OCI-LY1 (cell line): ENCODE measurements around the gene MIF.
A peak's percentile ranks its signal among the peaks of the same experiment; 100 is the strongest.
"Not testable (repeated sequence)": the region's sequence is repeated elsewhere in the genome, so short reads cannot be mapped to it uniquely, and the experiment has no call there.

Experiments used
- H2AFZ ChIP-seq: fragments of 200-600 bp; sonication (generic), shearing (Covaris generic); 2 replicates; pipeline ENCODE4 v1.6.0; 2014; ENCODE audit warnings: antibody characterized with exemption, mild to moderate bottlenecking, low read length
- H3F3A ChIP-seq: fragments of 200-600 bp; sonication (generic), shearing (Covaris generic); 2 replicates; pipeline ENCODE4 v1.6.0; 2014; ENCODE audit warnings: mild to moderate bottlenecking, antibody characterized with exemption, low read length, moderate library complexity; ENCODE audit not compliant: insufficient read depth
- H3K27ac ChIP-seq: fragments of 200-600 bp; sonication (generic); 2 replicates; pipeline ENCODE4 v1.5.1; 2014; ENCODE audit warnings: low read length, mixed run types, mild to moderate bottlenecking, low read depth; ENCODE audit not compliant: poor library complexity, severe bottlenecking
- H3K27me3 ChIP-seq: fragments of 200-600 bp; sonication (generic); 2 replicates; pipeline ENCODE4 v1.6.0; 2014; ENCODE audit warnings: antibody characterized with exemption, mild to moderate bottlenecking, low read length, moderate library complexity; ENCODE audit not compliant: insufficient read depth
- H3K36me3 ChIP-seq: fragments of 200-600 bp; sonication (generic); 2 replicates; pipeline ENCODE4 v1.6.1; 2014; ENCODE audit warnings: mild to moderate bottlenecking, antibody characterized with exemption, low read length, moderate library complexity, mixed read lengths; ENCODE audit not compliant: insufficient read depth
- H3K4me1 ChIP-seq: fragments of 200-600 bp; sonication (generic); 2 replicates; pipeline ENCODE4 v1.5.1; 2014; ENCODE audit warnings: mild to moderate bottlenecking, low read length, moderate library complexity; ENCODE audit not compliant: insufficient read depth, severe bottlenecking
- H3K4me2 ChIP-seq: fragments of 200-600 bp; sonication (generic), shearing (Covaris generic); 2 replicates; pipeline ENCODE4 v1.6.1; 2014; ENCODE audit warnings: low read length
- H3K4me3 ChIP-seq: fragments of 200-600 bp; sonication (generic); 2 replicates; pipeline ENCODE4 v1.5.1; 2014; ENCODE audit warnings: low read length, low read depth, mild to moderate bottlenecking, mixed read lengths; ENCODE audit not compliant: poor library complexity, severe bottlenecking
- H3K79me2 ChIP-seq: fragments of 200-600 bp; shearing (Covaris generic); 2 replicates; pipeline ENCODE4 v1.6.1; 2016; ENCODE audit warnings: mixed run types, low read length, mixed read lengths; ENCODE audit not compliant: insufficient read depth
- H3K9ac ChIP-seq: fragments of 200-600 bp; sonication (generic), shearing (Covaris generic); 2 replicates; pipeline ENCODE4 v1.6.1; 2014; ENCODE audit warnings: mild to moderate bottlenecking, low read length, mixed read lengths
- H3K9me2 ChIP-seq: fragments of 200-600 bp; sonication (generic), shearing (Covaris generic); 2 replicates; pipeline ENCODE4 v1.6.1; 2014; ENCODE audit warnings: low read depth, mild to moderate bottlenecking, low read length, mixed read lengths
- H3K9me3 ChIP-seq: fragments of 200-600 bp; shearing (Covaris generic); 2 replicates; pipeline ENCODE4 v1.6.1; 2014; ENCODE audit warnings: low read length, mixed read lengths
- H4K20me1 ChIP-seq: fragments of 200-600 bp; sonication (generic), shearing (Covaris generic); 2 replicates; pipeline ENCODE4 v1.6.0; 2016; ENCODE audit warnings: mild to moderate bottlenecking, low read length; ENCODE audit not compliant: insufficient read depth
- EZH2 ChIP-seq: fragments of 200-600 bp; sonication (generic), shearing (Covaris generic); IDR thresholded peaks from 2 replicates; pipeline ENCODE4 v1.8.0; 2017; ENCODE audit warnings: borderline replicate concordance, mixed run types, mild to moderate bottlenecking, antibody characterized with exemption, low read length, moderate library complexity, mixed read lengths
- TF ChIP-seq, protein P1 (sequence below): fragments of 200-600 bp; sonication (generic), shearing (Covaris generic); IDR thresholded peaks from 2 replicates; pipeline ENCODE4 v1.5.1; 2017; ENCODE audit warnings: mild to moderate bottlenecking, antibody characterized with exemption, low read length, moderate library complexity, mixed read lengths

The MIF gene

DNA sequence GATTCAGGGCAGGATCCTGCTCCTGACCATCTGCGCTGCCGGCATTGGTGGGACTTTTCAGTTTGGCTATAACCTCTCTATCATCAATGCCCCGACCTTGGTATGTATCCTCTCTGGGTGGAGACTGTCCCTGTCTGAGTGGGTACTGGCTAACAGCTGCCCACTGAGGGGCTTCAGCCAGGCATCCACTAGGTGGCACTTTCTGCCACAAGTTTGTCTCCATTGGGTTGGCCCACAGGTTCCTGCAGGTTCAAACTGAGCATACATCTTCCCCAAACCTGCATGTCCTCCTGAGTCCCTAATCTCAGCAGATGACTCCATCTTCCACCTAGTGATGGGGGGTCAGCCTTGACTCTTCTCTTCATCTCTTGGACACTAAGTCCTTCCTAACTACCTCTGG is 32.1 kb upstream of the MIF start:
- Histone ChIP-seq H3K4me1 (peaks cover 19% of the 10 kb centered on the region), H4K20me1 (no peaks in the 10 kb centered on the region), H3K4me2 (no peak overlapping the region), H3K4me3 (no peak overlapping the region), H3K9me3 (no peaks in the 10 kb centered on the region), H3K9me2 (no peaks in the 10 kb centered on the region), H2AFZ (no peak overlapping the region), H3K27me3 (no peaks in the 10 kb centered on the region), H3K36me3 (peaks cover 10% of the 10 kb centered on the region; the same call in 1 of the 2 replicates), H3K27ac (no peak overlapping the region), H3F3A (no peaks in the 10 kb centered on the region), H3K79me2 (no peaks in the 10 kb centered on the region), H3K9ac (no peak overlapping the region)
- TF ChIP-seq, protein P1, sequence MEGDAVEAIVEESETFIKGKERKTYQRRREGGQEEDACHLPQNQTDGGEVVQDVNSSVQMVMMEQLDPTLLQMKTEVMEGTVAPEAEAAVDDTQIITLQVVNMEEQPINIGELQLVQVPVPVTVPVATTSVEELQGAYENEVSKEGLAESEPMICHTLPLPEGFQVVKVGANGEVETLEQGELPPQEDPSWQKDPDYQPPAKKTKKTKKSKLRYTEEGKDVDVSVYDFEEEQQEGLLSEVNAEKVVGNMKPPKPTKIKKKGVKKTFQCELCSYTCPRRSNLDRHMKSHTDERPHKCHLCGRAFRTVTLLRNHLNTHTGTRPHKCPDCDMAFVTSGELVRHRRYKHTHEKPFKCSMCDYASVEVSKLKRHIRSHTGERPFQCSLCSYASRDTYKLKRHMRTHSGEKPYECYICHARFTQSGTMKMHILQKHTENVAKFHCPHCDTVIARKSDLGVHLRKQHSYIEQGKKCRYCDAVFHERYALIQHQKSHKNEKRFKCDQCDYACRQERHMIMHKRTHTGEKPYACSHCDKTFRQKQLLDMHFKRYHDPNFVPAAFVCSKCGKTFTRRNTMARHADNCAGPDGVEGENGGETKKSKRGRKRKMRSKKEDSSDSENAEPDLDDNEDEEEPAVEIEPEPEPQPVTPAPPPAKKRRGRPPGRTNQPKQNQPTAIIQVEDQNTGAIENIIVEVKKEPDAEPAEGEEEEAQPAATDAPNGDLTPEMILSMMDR = peak; percentile 76
- no peak for TF ChIP-seq EZH2

DNA sequence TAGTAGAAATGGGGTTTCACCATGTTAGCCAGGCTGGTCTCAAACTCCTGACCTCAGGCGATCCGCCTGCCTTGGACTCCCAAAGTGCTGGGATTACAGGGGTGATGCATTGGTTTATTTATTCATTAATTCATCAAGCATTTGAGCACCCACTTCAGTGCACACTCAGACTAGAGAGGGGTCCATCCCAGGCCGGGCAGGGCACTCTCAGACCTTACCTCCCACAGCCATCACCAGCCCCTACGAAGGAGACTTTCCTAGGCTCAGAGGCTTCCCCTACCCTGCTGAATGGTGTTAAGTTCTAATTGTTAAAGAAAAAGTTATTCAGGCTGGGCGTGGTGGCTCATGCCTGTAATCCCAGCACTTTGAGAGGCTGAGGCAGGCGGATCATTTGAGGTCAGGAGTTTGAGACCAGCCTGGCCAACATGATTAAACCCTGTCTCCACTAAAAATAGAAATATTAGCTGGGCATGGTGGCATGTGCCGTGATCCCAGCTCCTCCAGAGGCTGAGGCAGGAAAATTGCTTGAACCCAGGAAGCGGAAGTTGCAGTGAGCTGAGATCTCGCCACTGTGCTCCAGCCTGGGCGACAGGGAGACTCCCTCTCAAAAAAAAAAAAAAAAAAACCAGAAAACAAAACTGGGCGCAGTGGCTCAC is 29.6 kb upstream of the MIF start:
- H3K27ac ChIP-seq, H2AFZ ChIP-seq, H3K27me3 ChIP-seq, H3K4me3 ChIP-seq, H3K79me2 ChIP-seq, H3K9me3 ChIP-seq, H3K4me2 ChIP-seq, H3K4me1 ChIP-seq, H3F3A ChIP-seq, H3K9me2 ChIP-seq, H4K20me1 ChIP-seq, H3K9ac ChIP-seq: not testable (repeated sequence)
- H3K36me3 ChIP-seq = peaks cover 33% of the 10 kb centered on the region

DNA sequence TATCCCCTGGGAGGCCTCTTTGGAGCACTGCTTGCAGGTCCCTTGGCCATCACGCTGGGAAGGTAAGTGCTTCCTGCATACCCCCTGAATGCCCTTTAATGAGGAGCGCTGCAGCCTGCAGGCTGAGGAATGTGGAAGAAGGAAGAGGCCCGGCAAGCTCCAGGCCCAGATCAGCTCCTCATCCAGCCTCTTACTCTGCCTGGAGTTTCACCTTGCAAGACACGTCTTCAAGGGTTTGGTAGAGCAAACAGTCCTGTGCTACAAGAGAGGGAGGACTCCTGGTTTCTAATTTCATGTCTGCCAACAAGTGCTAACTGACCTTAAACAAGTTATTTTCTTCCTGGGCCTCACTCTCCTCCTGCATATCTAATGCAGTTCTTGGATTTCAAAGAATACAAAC is 25.6 kb upstream of the MIF start:
- no peaks in the 10 kb centered on the region for H4K20me1 ChIP-seq
- H2AFZ ChIP-seq = no peak overlapping the region
- H3K9me2 ChIP-seq = no peaks in the 10 kb centered on the region
- no peaks in the 10 kb centered on the region for H3K4me1 ChIP-seq
- H3K9me3 ChIP-seq = no peaks in the 10 kb centered on the region
- H3K4me3 ChIP-seq = no peak overlapping the region
- no peak for TF ChIP-seq EZH2
- TF ChIP-seq, protein P1 = no peak
- peaks cover 41% of the 10 kb centered on the region for H3K36me3 ChIP-seq
- H3K4me2 ChIP-seq = no peak overlapping the region
- H3K27me3 ChIP-seq = no peaks in the 10 kb centered on the region
- no peaks in the 10 kb centered on the region for H3F3A ChIP-seq
- H3K79me2 ChIP-seq = no peaks in the 10 kb centered on the region
- H3K9ac ChIP-seq = no peak overlapping the region
- no peak overlapping the region for H3K27ac ChIP-seq

DNA sequence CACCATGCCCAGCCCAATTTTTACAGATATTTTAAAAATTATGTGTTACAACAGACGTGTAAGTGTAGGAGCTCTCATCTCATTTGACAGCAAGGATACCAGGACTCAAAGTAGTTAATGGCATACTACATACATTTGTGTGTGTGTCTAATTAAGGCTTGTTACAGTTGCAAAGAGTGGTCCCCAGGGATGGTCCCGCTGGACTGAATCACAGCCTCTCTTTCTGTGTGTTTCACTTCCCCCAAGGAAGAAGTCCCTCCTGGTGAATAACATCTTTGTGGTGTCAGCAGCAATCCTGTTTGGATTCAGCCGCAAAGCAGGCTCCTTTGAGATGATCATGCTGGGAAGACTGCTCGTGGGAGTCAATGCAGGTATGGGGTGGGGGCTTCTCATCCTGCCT is 19.3 kb upstream of the MIF start:
- Histone ChIP-seq H3K9me2 (no peaks in the 10 kb centered on the region), H2AFZ (no peak overlapping the region), H3K36me3 (peaks cover 47% of the 10 kb centered on the region), H3K9me3 (no peaks in the 10 kb centered on the region), H3K4me2 (no peak overlapping the region), H3F3A (no peaks in the 10 kb centered on the region), H3K27me3 (no peaks in the 10 kb centered on the region), H4K20me1 (no peaks in the 10 kb centered on the region), H3K9ac (no peak overlapping the region), H3K79me2 (no peaks in the 10 kb centered on the region), H3K4me1 (no peaks in the 10 kb centered on the region), H3K27ac (no peak overlapping the region), H3K4me3 (no peak overlapping the region)
- no peak for TF ChIP-seq EZH2
- TF ChIP-seq, protein P1 = no peak
